Kidney glomerular epithelial cell (primary cell): ENCODE measurements around the gene ZBP1.

Source experiments
- DNase-seq: peaks from one replicate; lab custom pipeline; 2025; lab: John Stamatoyannopoulos, UW

Gene ZBP1

GRCh38 chr20:57585466-57586213 is 34.6 kb downstream of the ZBP1 start:
- DNase-seq, result no peak

- DNase-seq, result no peak
These were observed 35.3 kb downstream of the ZBP1 start for GRCh38 chr20:57584768-57585461.

- DNase-seq, result no peak
These were observed 36.7 kb downstream of the ZBP1 start for GRCh38 chr20:57583289-57584257.

GRCh38 chr20:57582432-57583288 is 37.6 kb downstream of the ZBP1 start:
- DNase-seq, result no peak

- no peak for DNase-seq
These were observed 38.2 kb downstream of the ZBP1 start for GRCh38 chr20:57582029-57582378.

GRCh38 chr20:57581202-57582028 is 38.8 kb downstream of the ZBP1 start:
- DNase-seq, result no peak

- no peak for DNase-seq
These were observed 39.6 kb downstream of the ZBP1 start for GRCh38 chr20:57580478-57581201.

- peak; percentile 8 for DNase-seq
These were observed 40.3 kb downstream of the ZBP1 start for GRCh38 chr20:57579898-57580447.

- no peak for DNase-seq
These were observed 40.8 kb downstream of the ZBP1 start for GRCh38 chr20:57579331-57579897.

- DNase-seq, result no peak
These were observed 41.6 kb downstream of the ZBP1 start for GRCh38 chr20:57578476-57579165.

- no peak for DNase-seq
These were observed 42.3 kb downstream of the ZBP1 start for GRCh38 chr20:57577679-57578475.

GRCh38 chr20:57576617-57577550 is 43.3 kb downstream of the ZBP1 start:
- DNase-seq, result no peak

GRCh38 chr20:57576002-57576401 is 44.2 kb downstream of the ZBP1 start:
- no peak for DNase-seq

- DNase-seq, result no peak
These were observed 45.3 kb downstream of the ZBP1 start for GRCh38 chr20:57574954-57575353.

- no peak for DNase-seq
These were observed 46.3 kb downstream of the ZBP1 start for GRCh38 chr20:57573894-57574293.

GRCh38 chr20:57573242-57573641 is 47.0 kb downstream of the ZBP1 start:
- DNase-seq, result no peak
